Heart left ventricle (tissue), 13 donors: ENCODE data around the gene PRICKLE2.

Experiments
- POLR2A ChIP-seq, 2 donors: fragments of 450-650 bp; IDR thresholded peaks; one replicate each; pipeline ENCODE4 v1.6.1; 2017; ENCODE audit warnings: antibody characterized with exemption in 2 of 2, mild to moderate bottlenecking in 2 of 2, moderate library complexity in 2 of 2
- TF ChIP-seq, protein P1 (sequence below), 12 donors: fragments of 200-600 bp; sonication (generic) in 4 of 12; IDR thresholded peaks; one replicate each; pipeline versions ENCODE4 v1.5.0 to v1.8.0; 2018 to 2022; ENCODE audit warnings: antibody characterized with exemption in 12 of 12, mild to moderate bottlenecking in 5 of 12
- donor health status: ischemic (EF 13 %, LVEDD 7.1; RV severe dilation, severe dysfunction).
- donor health status: DM: no; HTN: yes; CAD: no.
- donor health status: DM: no; HTN: no; CAD: no.
- donor health status: ischemic (EF 25% LVEDD 6.9; RV normal size, moderate dysfunction).
- donor health status: ischemic (EF 25% LVEDD 5.7; RV mildly dilated, moderate dysfunction).
- donor health status: ischemic (EF 35%, LVEDD 5.7; RV mildly dilated, moderate dysfunction).
- donor health status: nonischemic (EF 11% LVEDD 7.7; RV severe dilation, severe dysfunction).
- donor health status: DM: yes; HTN: yes; CAD: no.
- donor health status: PGD.
- donor health status: ischemic (EF 29% LVEDD 5.4; RV normal size, mild dysfunction).
- donor health status: nonischemic (EF 23%, LVEDD 6.1; RV moderate dilation, normal function).

DNA sequence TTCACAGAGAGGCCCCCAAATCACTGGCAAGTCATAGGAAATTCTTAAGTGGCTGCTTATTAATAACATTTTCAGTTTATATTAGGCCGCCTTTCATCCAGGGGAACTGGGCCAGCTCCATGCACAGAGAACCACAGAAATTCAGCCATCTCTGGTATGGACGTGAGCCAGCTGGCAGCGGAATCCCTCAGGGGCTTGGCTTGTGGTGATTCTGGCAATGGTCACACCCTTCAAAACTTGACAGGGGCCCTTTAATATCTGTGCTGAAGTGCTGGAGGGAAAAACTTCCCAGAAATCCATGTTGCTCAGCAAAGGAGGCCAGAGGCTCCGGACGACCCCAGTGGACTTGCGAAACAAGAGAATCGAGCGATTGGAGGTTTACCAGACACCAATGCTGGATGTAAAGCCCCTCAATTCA is 11.3 kb downstream of the PRICKLE2 start:
- TF ChIP-seq, protein P1, sequence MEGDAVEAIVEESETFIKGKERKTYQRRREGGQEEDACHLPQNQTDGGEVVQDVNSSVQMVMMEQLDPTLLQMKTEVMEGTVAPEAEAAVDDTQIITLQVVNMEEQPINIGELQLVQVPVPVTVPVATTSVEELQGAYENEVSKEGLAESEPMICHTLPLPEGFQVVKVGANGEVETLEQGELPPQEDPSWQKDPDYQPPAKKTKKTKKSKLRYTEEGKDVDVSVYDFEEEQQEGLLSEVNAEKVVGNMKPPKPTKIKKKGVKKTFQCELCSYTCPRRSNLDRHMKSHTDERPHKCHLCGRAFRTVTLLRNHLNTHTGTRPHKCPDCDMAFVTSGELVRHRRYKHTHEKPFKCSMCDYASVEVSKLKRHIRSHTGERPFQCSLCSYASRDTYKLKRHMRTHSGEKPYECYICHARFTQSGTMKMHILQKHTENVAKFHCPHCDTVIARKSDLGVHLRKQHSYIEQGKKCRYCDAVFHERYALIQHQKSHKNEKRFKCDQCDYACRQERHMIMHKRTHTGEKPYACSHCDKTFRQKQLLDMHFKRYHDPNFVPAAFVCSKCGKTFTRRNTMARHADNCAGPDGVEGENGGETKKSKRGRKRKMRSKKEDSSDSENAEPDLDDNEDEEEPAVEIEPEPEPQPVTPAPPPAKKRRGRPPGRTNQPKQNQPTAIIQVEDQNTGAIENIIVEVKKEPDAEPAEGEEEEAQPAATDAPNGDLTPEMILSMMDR (IDR thresholded peaks at IDR 0.05), result no peak
- TF ChIP-seq POLR2A (IDR thresholded peaks at IDR 0.05), result no peak
